Breast epithelium (tissue), 3 donors: ENCODE results near the gene CNTNAP2.

Experiments used
- POLR2A ChIP-seq: fragments of 450-650 bp; IDR thresholded peaks from one replicate; pipeline ENCODE4 v1.6.1; 2016; ENCODE audit warnings: antibody characterized with exemption, mild to moderate bottlenecking, moderate library complexity
- POLR2AphosphoS5 ChIP-seq, 3 donors: sonication (generic); formaldehyde crosslinking; IDR thresholded peaks; one replicate each; pipeline ENCODE4 v1.6.1; 2017; ENCODE audit warnings: antibody characterized with exemption in 3 of 3
- TF ChIP-seq, protein P1 (sequence below), 3 donors: fragments of 450-650 bp; IDR thresholded peaks; one replicate each; pipeline ENCODE4 v1.5.1; 2016 to 2017; ENCODE audit warnings: antibody characterized with exemption in 3 of 3, mild to moderate bottlenecking in 3 of 3, moderate library complexity in 3 of 3

DNA sequence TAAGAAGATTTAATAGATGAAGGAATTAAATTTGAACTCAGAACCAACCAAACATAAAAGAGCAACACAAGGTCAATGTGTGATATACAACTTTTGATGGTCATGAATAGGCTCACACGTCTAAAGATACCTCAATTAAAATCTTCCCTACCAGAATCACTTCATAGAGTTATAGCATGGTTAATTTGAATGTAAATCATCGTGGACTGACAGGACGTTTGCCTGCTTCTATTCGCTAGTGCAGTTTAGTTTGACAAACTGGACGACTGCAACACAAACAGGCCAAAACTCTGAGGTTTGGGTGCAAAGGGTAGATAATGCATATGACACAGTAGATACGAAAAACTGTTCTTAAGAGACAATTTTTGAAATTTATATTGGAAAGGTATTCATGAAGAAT is 32.5 kb upstream of the CNTNAP2 start:
- TF ChIP-seq, protein P1, sequence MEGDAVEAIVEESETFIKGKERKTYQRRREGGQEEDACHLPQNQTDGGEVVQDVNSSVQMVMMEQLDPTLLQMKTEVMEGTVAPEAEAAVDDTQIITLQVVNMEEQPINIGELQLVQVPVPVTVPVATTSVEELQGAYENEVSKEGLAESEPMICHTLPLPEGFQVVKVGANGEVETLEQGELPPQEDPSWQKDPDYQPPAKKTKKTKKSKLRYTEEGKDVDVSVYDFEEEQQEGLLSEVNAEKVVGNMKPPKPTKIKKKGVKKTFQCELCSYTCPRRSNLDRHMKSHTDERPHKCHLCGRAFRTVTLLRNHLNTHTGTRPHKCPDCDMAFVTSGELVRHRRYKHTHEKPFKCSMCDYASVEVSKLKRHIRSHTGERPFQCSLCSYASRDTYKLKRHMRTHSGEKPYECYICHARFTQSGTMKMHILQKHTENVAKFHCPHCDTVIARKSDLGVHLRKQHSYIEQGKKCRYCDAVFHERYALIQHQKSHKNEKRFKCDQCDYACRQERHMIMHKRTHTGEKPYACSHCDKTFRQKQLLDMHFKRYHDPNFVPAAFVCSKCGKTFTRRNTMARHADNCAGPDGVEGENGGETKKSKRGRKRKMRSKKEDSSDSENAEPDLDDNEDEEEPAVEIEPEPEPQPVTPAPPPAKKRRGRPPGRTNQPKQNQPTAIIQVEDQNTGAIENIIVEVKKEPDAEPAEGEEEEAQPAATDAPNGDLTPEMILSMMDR (IDR thresholded peaks at IDR 0.05), result no peak
- TF ChIP-seq POLR2AphosphoS5 (IDR thresholded peaks at IDR 0.05) (no peak), POLR2A (no peak)
